ENCODE measurements around the gene UNC5C.

- TF ChIP-seq EZH2 (IDR thresholded peaks at IDR 0.05) (no peak), CTCF (IDR thresholded peaks at IDR 0.05) (no peak), EZH2phosphoT487 (IDR thresholded peaks at IDR 0.05) (no peak)
These were observed 231.5 kb downstream of the UNC5C start for GRCh38 chr4:95317085-95317793.

Measured in neural progenitor cell (in vitro differentiated cells).